ENCODE measurements around the gene ARID1B.

GRCh38 chr6:157069585-157069984 lies 292.4 kb downstream of the ARID1B start:
- TF ChIP-seq MAFK (IDR thresholded peaks at IDR 0.05; ENCODE audit: low read depth, low read length) = no peak
- TF ChIP-seq POLR2A (IDR thresholded peaks at IDR 0.05; ENCODE audit: low read depth, low read length) = no peak
- no peak for TF ChIP-seq CTCF (conservative IDR thresholded peaks at IDR 0.05; ENCODE audit: low read depth, low read length)
- no peak for TF ChIP-seq RFX5 (IDR thresholded peaks at IDR 0.05; ENCODE audit: low read depth, low read length)
- no peak for TF ChIP-seq SMC3 (IDR thresholded peaks at IDR 0.05; ENCODE audit: low read depth, low read length)
- TF ChIP-seq RAD21 (IDR thresholded peaks at IDR 0.05; ENCODE audit: low read length) = no peak
- TF ChIP-seq CHD1 (IDR thresholded peaks at IDR 0.05; ENCODE audit: low read depth, low read length) = no peak
- no peak for TF ChIP-seq USF2 (IDR thresholded peaks at IDR 0.05; ENCODE audit: low read depth, low read length)
- TF ChIP-seq CEBPB (IDR thresholded peaks at IDR 0.05; ENCODE audit: low read depth, low read length) = no peak
- no peak for TF ChIP-seq MXI1 (IDR thresholded peaks at IDR 0.05; ENCODE audit: borderline replicate concordance, low read depth, low read length)
- TF ChIP-seq BHLHE40 (IDR thresholded peaks at IDR 0.05; ENCODE audit: low read depth, low read length) = no peak
- TF ChIP-seq FOS (IDR thresholded peaks at IDR 0.05; ENCODE audit: low read depth, low read length) = no peak

Measured in IMR-90 (cell line).